ENCODE data around the gene NFIA. TPM values are rescaled to one million over a fixed set of nuclear protein-coding genes. Genes with fewer than 3 reads are reported as not detected.

Gene NFIA
- total and polyA plus RNA-seq, 9 of the 15 experiments (the other 6 are each of a cell fraction or from before 2014, with no cell fraction given): 5.3 to 24.9 (median 9.8) TPM

DNA sequence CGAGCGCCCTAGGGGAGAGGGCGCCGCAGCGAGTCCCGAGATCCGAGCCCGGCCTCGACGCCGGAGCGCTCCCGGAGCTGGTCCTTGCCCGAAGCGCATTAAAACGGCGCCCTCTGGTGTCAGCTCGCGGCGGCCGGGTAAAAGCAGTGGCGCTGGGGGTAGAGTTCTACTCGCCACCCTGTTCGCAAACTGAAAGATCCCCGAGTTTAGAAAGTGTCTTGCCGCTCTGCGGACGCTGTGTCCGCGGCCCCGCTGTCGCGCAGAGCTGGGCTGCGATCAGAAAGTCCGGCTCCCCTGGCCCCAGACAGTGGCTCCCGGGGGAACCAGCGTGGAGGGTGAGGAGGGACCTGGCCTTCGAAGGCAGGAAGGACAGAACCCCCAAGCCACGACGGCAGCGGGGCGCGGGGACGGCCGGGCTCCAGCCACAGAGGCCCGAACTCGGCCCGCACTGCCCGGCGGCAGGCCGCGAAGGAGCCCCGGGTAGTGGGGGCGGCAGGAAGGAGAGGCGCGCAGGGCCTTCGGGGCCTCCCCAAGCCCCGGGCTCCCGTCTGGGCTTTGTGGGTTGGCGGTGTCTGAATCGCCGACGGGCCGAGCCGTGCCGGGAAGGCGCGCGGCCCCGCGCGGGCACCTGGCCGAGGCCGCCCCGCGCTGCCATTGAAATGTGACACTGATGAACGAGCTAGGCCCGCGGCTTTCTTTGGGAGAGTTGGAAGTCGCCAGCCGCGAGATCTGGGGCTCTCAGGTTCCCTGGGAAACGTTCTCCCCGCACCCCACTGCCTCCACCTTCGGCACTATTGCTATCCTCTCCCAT, 39.1 kb upstream of the NFIA start:
- ATAC-seq: no peak
- ChIA-PET CTCF (ENCODE audit: low intra/inter-chr PET ratio) (interaction anchor here (0.5 kb wide), 1 partner anchor 59 kb away, joined by 3 read pairs; no protein-coding TSS in a partner anchor), POLR2A (interaction anchor here (0.7 kb wide), 1 partner anchor 1692 kb away, joined by 3 read pairs; no protein-coding TSS in a partner anchor)
- Histone ChIP-seq H3K27me3 (ENCODE audit: control insufficient read depth in 2 of 2, insufficient read depth in 2 of 2, low read length in 2 of 2) (no peaks in the 10 kb centered on the region), H3K4me3 (no peak overlapping the region), H2AFZ (ENCODE audit: low read depth, low read length) (no peak overlapping the region), H3K9ac (ENCODE audit: insufficient read depth in 1 of 2, low read depth in 2 of 2, low read length in 2 of 2) (no peak overlapping the region), H4K20me1 (replicated peaks; ENCODE audit: control insufficient read depth, insufficient read depth, low read length) (no peaks in the 10 kb centered on the region), H3K36me3 (ENCODE audit: control insufficient read depth, insufficient read depth, low read length) (no peaks in the 10 kb centered on the region), H3K4me1 (replicated peaks in 1 of 2; ENCODE audit: control insufficient read depth in 2 of 2, insufficient read depth in 2 of 2, low read length in 2 of 2) (peaks cover 7% of the 10 kb centered on the region in 2 experiments), H3K79me2 (ENCODE audit: control insufficient read depth, insufficient read depth, low read length) (no peaks in the 10 kb centered on the region), H3K27ac (ENCODE audit: extremely low read depth, low read depth, low read length) (no peak overlapping the region), H3K9me1 (ENCODE audit: control insufficient read depth, insufficient read depth, low read length) (no peaks in the 10 kb centered on the region), H3K9me3 (replicated peaks; ENCODE audit: control insufficient read depth, insufficient read depth, low read depth, low read length) (no peaks in the 10 kb centered on the region; the same call in 1 of the 2 replicates), H3K4me2 (ENCODE audit: insufficient read depth, low read length) (no peak overlapping the region)
- in situ Hi-C loops (cut with MboI): no loop called here
- DNase-seq (ENCODE audit: extremely low read depth in 1 of 4, low spot score in 3 of 4): no peak
- 94% methylated on average over 32 of the region's 85 CpGs for WGBS (ENCODE audit: insufficient coverage, low coverage, missing lambda C conversion rate)
- intact Hi-C loops (cut with micrococcal nuclease): no loop called here
- BruUV-seq (replicated peaks): no TSS peak
- FAIRE-seq: no peak
- TF ChIP-seq, protein P1, sequence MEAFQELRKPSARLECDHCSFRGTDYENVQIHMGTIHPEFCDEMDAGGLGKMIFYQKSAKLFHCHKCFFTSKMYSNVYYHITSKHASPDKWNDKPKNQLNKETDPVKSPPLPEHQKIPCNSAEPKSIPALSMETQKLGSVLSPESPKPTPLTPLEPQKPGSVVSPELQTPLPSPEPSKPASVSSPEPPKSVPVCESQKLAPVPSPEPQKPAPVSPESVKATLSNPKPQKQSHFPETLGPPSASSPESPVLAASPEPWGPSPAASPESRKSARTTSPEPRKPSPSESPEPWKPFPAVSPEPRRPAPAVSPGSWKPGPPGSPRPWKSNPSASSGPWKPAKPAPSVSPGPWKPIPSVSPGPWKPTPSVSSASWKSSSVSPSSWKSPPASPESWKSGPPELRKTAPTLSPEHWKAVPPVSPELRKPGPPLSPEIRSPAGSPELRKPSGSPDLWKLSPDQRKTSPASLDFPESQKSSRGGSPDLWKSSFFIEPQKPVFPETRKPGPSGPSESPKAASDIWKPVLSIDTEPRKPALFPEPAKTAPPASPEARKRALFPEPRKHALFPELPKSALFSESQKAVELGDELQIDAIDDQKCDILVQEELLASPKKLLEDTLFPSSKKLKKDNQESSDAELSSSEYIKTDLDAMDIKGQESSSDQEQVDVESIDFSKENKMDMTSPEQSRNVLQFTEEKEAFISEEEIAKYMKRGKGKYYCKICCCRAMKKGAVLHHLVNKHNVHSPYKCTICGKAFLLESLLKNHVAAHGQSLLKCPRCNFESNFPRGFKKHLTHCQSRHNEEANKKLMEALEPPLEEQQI (IDR thresholded peaks at IDR 0.05): peak; percentile 88; the same call in 1 of the 2 replicates
- TF ChIP-seq, protein P2, sequence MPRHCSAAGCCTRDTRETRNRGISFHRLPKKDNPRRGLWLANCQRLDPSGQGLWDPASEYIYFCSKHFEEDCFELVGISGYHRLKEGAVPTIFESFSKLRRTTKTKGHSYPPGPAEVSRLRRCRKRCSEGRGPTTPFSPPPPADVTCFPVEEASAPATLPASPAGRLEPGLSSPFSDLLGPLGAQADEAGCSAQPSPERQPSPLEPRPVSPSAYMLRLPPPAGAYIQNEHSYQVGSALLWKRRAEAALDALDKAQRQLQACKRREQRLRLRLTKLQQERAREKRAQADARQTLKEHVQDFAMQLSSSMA (CRISPR knock-in tag; IDR thresholded peaks at IDR 0.05): no peak
- TF ChIP-seq, protein P3, sequence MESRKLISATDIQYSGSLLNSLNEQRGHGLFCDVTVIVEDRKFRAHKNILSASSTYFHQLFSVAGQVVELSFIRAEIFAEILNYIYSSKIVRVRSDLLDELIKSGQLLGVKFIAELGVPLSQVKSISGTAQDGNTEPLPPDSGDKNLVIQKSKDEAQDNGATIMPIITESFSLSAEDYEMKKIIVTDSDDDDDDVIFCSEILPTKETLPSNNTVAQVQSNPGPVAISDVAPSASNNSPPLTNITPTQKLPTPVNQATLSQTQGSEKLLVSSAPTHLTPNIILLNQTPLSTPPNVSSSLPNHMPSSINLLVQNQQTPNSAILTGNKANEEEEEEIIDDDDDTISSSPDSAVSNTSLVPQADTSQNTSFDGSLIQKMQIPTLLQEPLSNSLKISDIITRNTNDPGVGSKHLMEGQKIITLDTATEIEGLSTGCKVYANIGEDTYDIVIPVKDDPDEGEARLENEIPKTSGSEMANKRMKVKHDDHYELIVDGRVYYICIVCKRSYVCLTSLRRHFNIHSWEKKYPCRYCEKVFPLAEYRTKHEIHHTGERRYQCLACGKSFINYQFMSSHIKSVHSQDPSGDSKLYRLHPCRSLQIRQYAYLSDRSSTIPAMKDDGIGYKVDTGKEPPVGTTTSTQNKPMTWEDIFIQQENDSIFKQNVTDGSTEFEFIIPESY (CRISPR knock-in tag; IDR thresholded peaks at IDR 0.05): peak; percentile 96
- TF ChIP-seq, protein P4, sequence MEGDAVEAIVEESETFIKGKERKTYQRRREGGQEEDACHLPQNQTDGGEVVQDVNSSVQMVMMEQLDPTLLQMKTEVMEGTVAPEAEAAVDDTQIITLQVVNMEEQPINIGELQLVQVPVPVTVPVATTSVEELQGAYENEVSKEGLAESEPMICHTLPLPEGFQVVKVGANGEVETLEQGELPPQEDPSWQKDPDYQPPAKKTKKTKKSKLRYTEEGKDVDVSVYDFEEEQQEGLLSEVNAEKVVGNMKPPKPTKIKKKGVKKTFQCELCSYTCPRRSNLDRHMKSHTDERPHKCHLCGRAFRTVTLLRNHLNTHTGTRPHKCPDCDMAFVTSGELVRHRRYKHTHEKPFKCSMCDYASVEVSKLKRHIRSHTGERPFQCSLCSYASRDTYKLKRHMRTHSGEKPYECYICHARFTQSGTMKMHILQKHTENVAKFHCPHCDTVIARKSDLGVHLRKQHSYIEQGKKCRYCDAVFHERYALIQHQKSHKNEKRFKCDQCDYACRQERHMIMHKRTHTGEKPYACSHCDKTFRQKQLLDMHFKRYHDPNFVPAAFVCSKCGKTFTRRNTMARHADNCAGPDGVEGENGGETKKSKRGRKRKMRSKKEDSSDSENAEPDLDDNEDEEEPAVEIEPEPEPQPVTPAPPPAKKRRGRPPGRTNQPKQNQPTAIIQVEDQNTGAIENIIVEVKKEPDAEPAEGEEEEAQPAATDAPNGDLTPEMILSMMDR (IDR thresholded peaks at IDR 0.05 in 2 of 3, conservative IDR thresholded peaks at IDR 0.05 in 1 of 3; ENCODE audit: insufficient read depth in 2 of 3, low read depth in 1 of 3, low read length in 3 of 3): peak; percentile 18 to 35 (median 20); a peak in 3 of 6 replicates
- peak in 1 of 2 experiments; percentile 43; a peak in 1 of 4 replicates for TF ChIP-seq RAD21 (CRISPR knock-in tag; conservative IDR thresholded peaks at IDR 0.05 in 1 of 2, IDR thresholded peaks at IDR 0.05 in 1 of 2)
